Coronary artery (tissue), 2 donors: Measurements from ENCODE around the gene RSBN1L.

Experiments used
- DNase-seq: peaks from one replicate; pipeline ENCODE4 v3.0.0-alpha.2; 2017; ENCODE audit warnings: low spot score
- H3K27ac ChIP-seq, 2 donors: fragments of 200-600 bp; sonication (generic); one replicate each; pipeline ENCODE4 v1.5.1; 2016 to 2019
- H3K4me3 ChIP-seq: fragments of 200-600 bp; sonication (generic); 2 replicates; pipeline ENCODE4 v1.5.1; 2016; ENCODE audit warnings: mild to moderate bottlenecking, moderate library complexity
- TF ChIP-seq, protein P1 (sequence below): fragments of 200-600 bp; sonication (generic); IDR thresholded peaks from one replicate; pipeline ENCODE4 v1.5.1; 2019; ENCODE audit warnings: antibody characterized with exemption

The RSBN1L gene

DNA sequence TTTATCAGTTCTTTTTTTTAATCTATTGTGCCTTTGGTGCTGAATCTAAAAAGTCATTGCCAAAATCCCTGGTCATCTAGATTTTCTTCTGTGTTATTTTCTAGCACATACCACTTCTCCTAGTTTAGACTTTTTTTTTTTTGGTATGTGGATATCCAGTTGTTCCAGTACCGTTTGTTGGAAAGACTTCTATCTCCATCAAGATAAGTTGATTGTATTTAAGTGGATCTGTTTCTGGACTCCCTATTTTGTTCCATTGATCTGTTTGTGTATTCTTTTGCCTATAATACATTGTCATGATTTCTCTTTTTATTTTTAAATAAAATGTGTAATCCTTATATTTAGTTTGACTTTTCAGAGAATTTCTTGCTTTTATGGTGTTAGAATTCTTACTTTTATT, 35.5 kb downstream of the RSBN1L start:
- no peak overlapping the region for H3K27ac ChIP-seq
- TF ChIP-seq, protein P1, sequence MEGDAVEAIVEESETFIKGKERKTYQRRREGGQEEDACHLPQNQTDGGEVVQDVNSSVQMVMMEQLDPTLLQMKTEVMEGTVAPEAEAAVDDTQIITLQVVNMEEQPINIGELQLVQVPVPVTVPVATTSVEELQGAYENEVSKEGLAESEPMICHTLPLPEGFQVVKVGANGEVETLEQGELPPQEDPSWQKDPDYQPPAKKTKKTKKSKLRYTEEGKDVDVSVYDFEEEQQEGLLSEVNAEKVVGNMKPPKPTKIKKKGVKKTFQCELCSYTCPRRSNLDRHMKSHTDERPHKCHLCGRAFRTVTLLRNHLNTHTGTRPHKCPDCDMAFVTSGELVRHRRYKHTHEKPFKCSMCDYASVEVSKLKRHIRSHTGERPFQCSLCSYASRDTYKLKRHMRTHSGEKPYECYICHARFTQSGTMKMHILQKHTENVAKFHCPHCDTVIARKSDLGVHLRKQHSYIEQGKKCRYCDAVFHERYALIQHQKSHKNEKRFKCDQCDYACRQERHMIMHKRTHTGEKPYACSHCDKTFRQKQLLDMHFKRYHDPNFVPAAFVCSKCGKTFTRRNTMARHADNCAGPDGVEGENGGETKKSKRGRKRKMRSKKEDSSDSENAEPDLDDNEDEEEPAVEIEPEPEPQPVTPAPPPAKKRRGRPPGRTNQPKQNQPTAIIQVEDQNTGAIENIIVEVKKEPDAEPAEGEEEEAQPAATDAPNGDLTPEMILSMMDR, result no peak
- H3K4me3 ChIP-seq, result no peak overlapping the region
- no peak for DNase-seq

DNA sequence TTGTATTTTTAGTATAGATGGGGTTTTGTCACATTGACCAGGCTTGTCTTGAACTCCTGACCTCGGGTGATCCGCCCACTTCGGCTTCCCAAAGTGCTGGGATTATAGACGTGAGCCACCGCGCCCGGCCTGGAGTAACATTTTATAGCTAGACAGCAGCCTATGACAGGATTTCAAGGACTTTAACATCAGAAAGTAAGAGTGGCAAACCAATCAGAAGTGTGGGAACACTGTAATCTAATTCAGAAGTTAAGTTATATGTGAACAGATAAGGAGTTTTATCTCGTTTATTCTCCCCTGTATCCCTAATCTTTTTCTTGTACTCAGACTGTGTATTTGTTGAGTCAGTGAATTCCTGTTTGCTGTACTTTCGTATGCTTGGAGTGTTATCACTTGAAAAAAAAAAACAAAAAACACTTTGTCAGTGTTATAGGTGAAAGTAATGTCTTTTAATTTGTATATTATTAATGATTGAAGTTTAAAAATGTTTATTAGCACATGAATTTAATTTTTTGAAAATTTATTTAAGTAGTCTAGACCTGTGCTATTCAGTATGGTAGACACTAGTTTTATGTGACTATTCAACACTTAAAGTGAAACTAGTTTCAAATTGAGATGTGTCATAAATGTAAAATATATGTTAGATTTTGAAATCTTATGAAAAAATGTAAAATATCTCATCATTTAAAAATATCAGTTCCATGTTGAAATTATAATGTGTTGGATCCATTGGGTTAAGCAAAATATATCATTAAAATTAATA, 38.6 kb downstream of the RSBN1L start:
- no peak for DNase-seq
- Histone ChIP-seq H3K4me3 (no peak overlapping the region), H3K27ac (no peak overlapping the region)
- TF ChIP-seq, protein P1, result no peak

DNA sequence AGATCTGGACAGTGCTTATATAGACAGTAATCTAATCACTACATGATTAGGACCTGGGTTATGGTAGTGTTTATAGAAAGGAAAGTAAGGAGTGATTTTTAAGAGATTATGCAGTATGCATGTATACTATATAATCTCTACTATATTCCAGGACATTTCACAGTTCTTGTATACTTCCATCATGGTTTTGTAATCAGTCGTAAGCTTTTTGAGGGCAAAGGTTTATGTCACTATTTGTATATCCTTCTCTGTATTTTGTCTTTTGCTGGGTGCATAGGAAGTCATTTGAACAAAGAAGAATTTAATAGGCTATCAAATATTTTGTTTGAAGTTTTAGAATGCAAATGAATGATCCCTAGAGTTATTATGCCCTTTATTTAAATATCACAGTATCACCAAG, 39.2 kb downstream of the RSBN1L start:
- no peak overlapping the region for H3K27ac ChIP-seq
- H3K4me3 ChIP-seq, result no peak overlapping the region
- TF ChIP-seq, protein P1, result no peak
- no peak for DNase-seq

DNA sequence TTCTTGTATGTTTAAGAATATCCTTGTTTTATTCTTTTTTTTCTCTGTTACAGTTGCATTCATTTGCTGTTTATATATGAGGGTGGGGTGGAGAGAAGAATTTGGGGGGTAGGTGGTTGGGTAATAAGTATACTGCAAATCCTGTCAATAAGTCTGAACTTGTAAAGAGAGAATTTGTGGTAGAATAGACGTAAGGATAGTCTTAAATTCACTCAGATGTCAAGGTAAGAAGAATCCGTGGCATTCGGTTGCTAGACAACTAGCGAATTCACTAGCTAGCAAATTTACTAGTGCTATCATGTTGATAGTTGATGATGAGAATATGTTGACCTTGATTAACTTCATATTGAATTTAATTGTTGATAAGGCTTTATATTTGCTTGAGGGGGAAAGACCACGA, 40.7 kb downstream of the RSBN1L start:
- H3K4me3 ChIP-seq, result no peak overlapping the region
- no peak overlapping the region for H3K27ac ChIP-seq

DNA sequence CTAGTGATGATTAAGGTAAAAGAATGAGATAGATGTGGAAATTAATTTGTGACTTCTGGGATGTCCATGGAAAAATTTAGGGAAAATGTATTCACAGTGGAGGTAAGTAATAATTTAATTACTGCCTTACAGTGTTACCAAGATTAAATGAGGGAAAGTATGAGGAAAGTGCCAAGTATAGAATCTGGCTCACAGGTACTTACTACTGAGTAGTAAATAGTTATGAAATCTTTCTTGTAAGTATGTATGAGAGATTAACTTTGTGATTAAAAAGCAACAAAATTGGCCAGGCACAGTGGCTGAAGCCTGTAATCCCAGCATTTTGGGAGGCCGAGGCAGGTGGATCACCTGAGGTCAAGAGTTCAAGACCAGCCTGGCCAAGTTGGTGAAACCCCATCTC, 42.1 kb downstream of the RSBN1L start:
- H3K4me3 ChIP-seq, result no peak overlapping the region
- TF ChIP-seq, protein P1, result no peak
- H3K27ac ChIP-seq, result no peak overlapping the region
- no peak for DNase-seq

More for the DNA sequence above, 40.7 kb downstream of the RSBN1L start:
- TF ChIP-seq, protein P1, result no peak
- no peak for DNase-seq

DNA sequence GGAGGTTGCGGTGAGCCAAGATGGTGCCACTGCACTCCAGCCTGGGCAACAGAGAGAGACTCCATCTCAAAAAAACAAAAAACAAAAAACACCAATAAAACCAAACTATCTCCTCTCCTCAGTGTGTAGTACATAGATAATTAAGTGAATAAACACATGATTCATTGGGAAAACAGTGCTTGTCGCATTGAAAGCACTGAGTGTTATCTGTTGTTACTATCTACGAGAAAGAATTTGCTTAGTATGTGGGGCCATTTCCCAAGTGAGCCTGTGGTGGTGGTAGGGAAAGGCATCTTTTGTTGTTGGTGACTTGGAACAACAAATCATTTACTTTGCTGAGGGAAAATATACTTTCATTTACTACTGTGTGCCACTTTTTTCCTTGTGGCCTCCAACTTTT, 42.6 kb downstream of the RSBN1L start:
- TF ChIP-seq, protein P1, result no peak
- DNase-seq, result no peak
- Histone ChIP-seq H3K27ac (no peak overlapping the region), H3K4me3 (no peak overlapping the region)

DNA sequence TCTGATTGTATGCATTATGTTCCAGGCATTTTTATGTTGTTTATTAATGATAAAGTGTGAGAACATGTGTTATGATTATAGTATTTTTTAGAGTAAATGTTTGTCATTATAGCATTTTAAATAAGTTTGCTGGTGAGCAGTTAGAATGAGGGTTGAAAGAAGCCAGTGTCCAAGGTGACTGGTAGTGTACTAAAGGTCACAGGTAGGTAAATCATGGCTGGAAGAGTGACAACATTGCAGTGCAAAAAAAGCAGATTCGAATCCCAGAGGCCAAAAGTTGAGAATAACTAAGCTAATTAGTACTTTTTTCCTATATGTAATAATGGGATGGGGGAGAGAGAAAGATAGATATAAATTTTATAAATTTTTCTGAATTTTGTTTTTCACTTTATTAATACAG, 44.0 kb downstream of the RSBN1L start:
- TF ChIP-seq, protein P1, result no peak
- H3K4me3 ChIP-seq, result no peak overlapping the region

More for the DNA sequence above, 44.0 kb downstream of the RSBN1L start:
- no peak overlapping the region for H3K27ac ChIP-seq
- no peak for DNase-seq
